HFFc6 (cell line): ENCODE measurements around the gene MTCH1. TPM values are rescaled to one million over a fixed set of nuclear protein-coding genes. Genes with fewer than 3 reads are reported as not detected.

Experiments
- DNase-seq: peaks from one replicate; pipeline ENCODE4 v3.0.0-alpha.2; 2018
- H3K27ac Mint-ChIP-seq: 2 replicates; pipeline ENCODE4 v1.8.0; 2020; ENCODE audit warnings: mild to moderate bottlenecking, mixed read lengths
- H3K27me3 Mint-ChIP-seq: 2 replicates; pipeline ENCODE4 v1.8.0; 2021; ENCODE audit warnings: mild to moderate bottlenecking, moderate library complexity, mixed read lengths; ENCODE audit not compliant: insufficient read depth
- H3K36me3 Mint-ChIP-seq: 2 replicates; pipeline ENCODE4 v1.8.0; 2021; ENCODE audit warnings: low read depth, mixed read lengths
- H3K4me1 Mint-ChIP-seq: 2 replicates; pipeline ENCODE4 v1.8.0; 2020; ENCODE audit warnings: low read depth, mixed read lengths
- H3K4me3 Mint-ChIP-seq: 2 replicates; pipeline ENCODE4 v1.8.0; 2020; ENCODE audit warnings: mild to moderate bottlenecking, moderate library complexity, mixed read lengths
- H3K9me3 Mint-ChIP-seq: 2 replicates; pipeline ENCODE4 v1.8.0; 2020; ENCODE audit warnings: mild to moderate bottlenecking, mixed read lengths
- total RNA-seq, 6 experiments: library from RNA; stranded (reverse); fragmentation: NEBNext Ultra II Directional; extraction: Animal tissue kit (Norgen Biotek cat#: 25700); gene quantifications; 2 replicates in 1 of 6; 3 replicates in 5 of 6; pipeline ENCODE4 v1.2.3, GENCODE V29; 2021
- TF ChIP-seq, protein P1 (sequence below): fragments of 200-600 bp; sonication (generic); IDR thresholded peaks from 2 replicates; pipeline ENCODE4 v1.5.0; 2021; ENCODE audit warnings: antibody characterized with exemption, mild to moderate bottlenecking

The MTCH1 gene
- total RNA-seq, 6 experiments from 2014 or later: 263 to 301 (median 281) TPM

DNA sequence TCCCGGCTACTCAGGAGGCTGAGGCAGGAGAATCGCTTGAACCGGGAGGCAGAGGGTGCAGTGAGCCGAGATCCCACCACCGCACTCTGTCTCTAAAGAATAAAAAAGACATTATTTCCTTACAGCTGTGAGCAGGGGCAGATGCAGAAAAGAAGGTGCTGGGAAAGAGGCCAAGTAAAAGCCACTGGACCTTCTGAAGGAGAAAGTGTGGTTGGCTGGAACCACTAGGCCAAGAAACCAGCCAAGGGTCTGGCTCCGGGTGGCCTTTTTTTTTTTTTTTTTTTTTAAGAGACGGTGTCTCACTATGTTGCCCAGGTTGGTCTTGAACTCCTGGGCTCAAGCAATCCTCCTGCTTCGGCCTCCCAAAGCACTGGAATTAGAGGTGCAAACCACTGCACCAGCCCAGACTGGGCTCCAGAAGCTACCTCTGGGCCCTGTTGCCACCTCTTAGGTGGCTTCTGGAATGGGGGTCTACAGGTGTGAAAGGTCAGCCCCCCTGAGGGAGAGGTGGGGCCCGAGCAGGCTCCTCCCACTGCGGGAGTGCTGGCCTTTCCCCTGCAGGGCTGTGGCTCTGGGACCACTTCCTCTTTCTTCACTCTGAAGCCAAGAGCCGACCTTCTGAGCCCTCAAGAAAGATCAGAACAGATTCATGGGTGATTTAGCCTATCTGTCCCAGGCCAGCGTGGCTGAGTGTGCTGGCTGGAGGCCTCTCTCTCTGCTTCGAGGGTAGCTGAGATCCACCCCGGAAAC is 19.2 kb upstream of the MTCH1 start, which contains the start of gene FGD2:
FGD2 (plus strand) TSS at position 595 of the 750 bp plus-strand sequence. CDS start 163 bp downstream, outside the sequence.
- Mint-ChIP-seq H3K27me3 (peaks cover 6% of the 10 kb centered on the region), H3K36me3 (no peaks in the 10 kb centered on the region), H3K4me3 (no peak within 1 kb of the TSS), H3K27ac (peak within 1 kb of the TSS; percentile 22), H3K9me3 (0 out of 2 replicates have a peak, but pooled peaks cover 3% of the 10 kb centered on the region), H3K4me1 (peaks cover 27% of the 10 kb centered on the region)
- no peak for DNase-seq
- TF ChIP-seq, protein P1, sequence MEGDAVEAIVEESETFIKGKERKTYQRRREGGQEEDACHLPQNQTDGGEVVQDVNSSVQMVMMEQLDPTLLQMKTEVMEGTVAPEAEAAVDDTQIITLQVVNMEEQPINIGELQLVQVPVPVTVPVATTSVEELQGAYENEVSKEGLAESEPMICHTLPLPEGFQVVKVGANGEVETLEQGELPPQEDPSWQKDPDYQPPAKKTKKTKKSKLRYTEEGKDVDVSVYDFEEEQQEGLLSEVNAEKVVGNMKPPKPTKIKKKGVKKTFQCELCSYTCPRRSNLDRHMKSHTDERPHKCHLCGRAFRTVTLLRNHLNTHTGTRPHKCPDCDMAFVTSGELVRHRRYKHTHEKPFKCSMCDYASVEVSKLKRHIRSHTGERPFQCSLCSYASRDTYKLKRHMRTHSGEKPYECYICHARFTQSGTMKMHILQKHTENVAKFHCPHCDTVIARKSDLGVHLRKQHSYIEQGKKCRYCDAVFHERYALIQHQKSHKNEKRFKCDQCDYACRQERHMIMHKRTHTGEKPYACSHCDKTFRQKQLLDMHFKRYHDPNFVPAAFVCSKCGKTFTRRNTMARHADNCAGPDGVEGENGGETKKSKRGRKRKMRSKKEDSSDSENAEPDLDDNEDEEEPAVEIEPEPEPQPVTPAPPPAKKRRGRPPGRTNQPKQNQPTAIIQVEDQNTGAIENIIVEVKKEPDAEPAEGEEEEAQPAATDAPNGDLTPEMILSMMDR: no peak

DNA sequence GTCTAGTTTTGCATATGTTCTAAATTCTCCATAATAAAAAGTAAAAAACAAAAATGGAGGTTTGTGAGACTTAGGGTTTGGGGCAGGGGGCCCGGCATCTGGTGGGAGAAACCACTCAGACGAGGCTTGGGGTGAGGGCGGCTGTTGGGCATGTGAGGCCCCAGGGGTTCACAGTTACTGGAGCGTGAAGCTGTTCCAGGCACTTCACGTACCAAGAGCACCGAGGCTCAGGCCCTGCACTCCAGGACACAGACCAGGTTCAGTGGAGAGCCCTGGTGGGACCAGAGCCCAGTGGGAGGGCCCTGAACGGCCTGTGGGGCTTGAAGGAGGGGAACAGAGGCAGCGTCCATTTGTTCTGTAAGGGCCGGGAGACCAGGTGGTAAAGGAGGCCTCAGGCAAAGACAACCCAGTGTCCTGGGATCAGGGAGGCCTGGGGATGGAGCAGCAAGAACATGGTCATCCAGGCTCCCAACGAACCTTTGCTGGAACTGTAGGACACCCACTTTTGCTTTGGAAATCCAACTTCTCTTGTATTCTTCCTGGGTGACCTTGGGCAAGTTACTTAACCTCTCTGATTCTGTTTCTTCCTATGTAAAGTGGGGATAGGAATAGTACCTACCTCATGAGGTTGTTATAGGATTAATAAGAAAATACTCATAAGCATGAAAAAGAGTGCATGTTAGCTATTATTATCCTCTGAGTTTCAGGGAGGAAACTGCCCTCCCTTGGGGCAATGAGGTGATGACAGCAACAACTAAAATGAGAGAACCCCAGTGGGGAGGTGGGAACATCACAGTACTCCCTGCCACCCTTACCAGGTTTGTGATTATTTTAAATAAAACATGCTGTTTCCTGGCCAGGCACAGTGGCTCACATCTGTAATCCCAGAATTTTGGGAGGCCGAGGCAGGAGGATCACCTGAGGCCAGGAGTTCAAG is 18.3 kb upstream of the MTCH1 start:
- TF ChIP-seq, protein P1: no peak
- no peak for DNase-seq
- H3K4me3 Mint-ChIP-seq: no peak overlapping the region
- H3K36me3 Mint-ChIP-seq: no peaks in the 10 kb centered on the region
- H3K27ac Mint-ChIP-seq: no peak overlapping the region
- no peaks in the 10 kb centered on the region for H3K9me3 Mint-ChIP-seq
- H3K27me3 Mint-ChIP-seq: peaks cover 6% of the 10 kb centered on the region
- peaks cover 27% of the 10 kb centered on the region for H3K4me1 Mint-ChIP-seq

DNA sequence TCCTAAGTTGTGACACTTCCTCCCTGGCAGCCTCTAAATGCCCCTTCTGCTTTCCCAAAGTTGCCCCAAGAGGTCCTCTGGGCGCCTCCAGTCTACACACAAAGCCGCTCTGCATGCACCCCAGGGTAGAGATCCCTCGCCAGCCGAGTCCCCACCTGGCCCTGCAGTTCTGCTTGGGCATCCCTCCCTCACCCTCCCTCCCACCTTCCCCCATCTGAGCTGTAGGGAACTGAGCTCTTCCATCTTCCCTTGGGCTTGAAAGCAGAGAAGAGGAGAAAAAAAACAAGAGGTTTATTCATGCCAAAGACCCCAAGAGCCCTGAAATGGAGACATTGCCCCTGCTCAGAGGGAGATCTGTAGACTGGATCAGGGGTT is 13.7 kb upstream of the MTCH1 start:
- Mint-ChIP-seq H3K27ac (no peak overlapping the region), H3K27me3 (peaks cover 18% of the 10 kb centered on the region; the same call in 1 of the 2 replicates), H3K36me3 (no peaks in the 10 kb centered on the region), H3K9me3 (no peaks in the 10 kb centered on the region), H3K4me1 (no peaks in the 10 kb centered on the region), H3K4me3 (no peak overlapping the region)
- TF ChIP-seq, protein P1: no peak
- no peak for DNase-seq

DNA sequence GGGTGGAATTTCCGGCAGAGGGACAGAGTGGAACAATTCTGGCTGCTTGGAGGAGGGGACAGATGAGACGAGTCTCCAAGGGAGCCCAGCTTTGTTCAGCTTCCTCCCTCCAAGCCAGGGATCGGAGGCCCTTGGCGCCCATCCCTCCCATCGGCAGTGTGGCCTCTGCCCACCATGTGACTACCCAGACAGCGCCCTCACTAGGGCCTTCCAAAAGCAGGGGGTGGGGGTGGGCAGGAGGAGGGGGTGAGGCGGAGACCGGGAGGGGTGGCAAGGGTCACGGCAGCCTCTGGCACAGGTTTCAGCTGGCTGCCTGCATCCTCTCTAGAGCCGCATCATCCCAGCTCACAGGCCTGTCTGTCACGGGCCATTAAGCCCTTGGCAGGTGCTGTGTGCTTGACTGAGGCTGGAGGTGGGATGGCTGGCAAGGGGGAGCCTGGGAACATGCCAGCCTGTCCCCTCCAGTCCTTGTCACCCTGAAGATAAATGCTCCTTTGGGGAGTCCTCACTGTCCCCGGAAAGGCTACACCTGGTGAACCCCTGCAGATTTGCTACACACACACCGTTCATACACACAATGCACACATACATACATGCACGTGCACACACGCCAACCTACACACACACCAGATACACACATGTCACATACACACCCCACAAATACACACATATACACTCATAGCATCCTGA is 13.2 kb upstream of the MTCH1 start:
- TF ChIP-seq, protein P1: no peak
- no peak for DNase-seq
- H3K4me1 Mint-ChIP-seq: no peaks in the 10 kb centered on the region

DNA sequence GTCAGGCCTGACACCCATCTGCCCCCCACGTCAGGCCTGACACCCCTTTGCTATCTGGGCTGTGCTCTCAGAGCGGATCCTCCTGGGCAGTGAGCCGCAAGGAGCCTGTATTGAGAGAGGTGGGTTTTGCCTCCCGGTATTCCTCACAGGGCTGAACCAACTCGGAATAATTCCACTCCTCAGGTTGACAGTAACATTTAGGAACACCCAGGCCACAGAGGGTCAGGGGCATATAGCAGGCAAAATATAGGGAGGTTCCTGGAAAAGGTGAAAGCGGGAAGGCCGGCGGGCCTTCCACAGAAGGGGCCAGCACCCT is 12.7 kb upstream of the MTCH1 start:
- Mint-ChIP-seq H3K27me3 (peaks cover 18% of the 10 kb centered on the region; the same call in 1 of the 2 replicates), H3K36me3 (no peaks in the 10 kb centered on the region), H3K9me3 (no peaks in the 10 kb centered on the region), H3K4me3 (no peak overlapping the region), H3K27ac (no peak overlapping the region), H3K4me1 (no peaks in the 10 kb centered on the region)
- no peak for DNase-seq
- TF ChIP-seq, protein P1: no peak

More for the DNA sequence above, 13.2 kb upstream of the MTCH1 start:
- H3K27me3 Mint-ChIP-seq: peaks cover 18% of the 10 kb centered on the region; the same call in 1 of the 2 replicates
- no peaks in the 10 kb centered on the region for H3K9me3 Mint-ChIP-seq
- H3K27ac Mint-ChIP-seq: no peak overlapping the region
- no peak overlapping the region for H3K4me3 Mint-ChIP-seq
- H3K36me3 Mint-ChIP-seq: no peaks in the 10 kb centered on the region
